ENCODE data around the gene ECT2.

DNA sequence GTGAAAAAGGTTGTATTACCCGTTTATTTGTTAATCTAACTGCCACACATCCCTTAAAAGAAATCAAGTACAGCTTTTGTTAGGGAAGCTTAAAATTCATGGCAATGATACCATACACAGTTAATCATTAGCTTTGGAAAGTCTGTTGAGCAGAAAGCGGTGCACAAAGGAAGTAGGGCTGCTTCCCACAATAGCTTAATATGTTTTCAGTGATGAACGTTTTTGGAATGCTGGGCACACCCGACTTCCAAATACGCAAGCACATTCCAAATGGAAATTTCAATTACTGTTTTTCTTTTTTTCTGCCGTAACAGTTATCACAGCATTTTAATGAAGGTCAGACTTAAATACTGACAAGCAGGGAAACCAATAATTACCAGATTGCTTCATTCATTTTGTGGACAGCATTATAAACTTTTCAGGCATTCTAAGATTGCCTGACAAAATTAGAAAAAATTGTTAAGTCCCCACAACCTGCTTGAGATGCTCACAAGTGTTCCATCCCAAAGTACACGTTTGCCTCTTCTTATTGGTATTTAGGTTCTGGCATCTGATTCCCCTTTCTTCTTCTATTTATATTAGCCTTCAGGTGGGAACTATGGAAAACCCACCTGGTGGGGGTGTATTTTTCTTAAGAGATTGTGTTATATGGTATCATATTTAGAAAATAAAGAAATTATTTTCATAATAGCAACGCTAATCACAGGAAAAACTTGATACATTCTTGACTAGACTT is 1.1 kb upstream of the ECT2 start:
- TF ChIP-seq, protein P1, sequence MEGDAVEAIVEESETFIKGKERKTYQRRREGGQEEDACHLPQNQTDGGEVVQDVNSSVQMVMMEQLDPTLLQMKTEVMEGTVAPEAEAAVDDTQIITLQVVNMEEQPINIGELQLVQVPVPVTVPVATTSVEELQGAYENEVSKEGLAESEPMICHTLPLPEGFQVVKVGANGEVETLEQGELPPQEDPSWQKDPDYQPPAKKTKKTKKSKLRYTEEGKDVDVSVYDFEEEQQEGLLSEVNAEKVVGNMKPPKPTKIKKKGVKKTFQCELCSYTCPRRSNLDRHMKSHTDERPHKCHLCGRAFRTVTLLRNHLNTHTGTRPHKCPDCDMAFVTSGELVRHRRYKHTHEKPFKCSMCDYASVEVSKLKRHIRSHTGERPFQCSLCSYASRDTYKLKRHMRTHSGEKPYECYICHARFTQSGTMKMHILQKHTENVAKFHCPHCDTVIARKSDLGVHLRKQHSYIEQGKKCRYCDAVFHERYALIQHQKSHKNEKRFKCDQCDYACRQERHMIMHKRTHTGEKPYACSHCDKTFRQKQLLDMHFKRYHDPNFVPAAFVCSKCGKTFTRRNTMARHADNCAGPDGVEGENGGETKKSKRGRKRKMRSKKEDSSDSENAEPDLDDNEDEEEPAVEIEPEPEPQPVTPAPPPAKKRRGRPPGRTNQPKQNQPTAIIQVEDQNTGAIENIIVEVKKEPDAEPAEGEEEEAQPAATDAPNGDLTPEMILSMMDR (IDR thresholded peaks at IDR 0.05) = no peak
- no peak for TF ChIP-seq POLR2A (IDR thresholded peaks at IDR 0.05)

Data from ovary (tissue), 3 donors.